ENCODE measurements around the gene CCDC73. TPM values are rescaled to one million over a fixed set of nuclear protein-coding genes. Genes with fewer than 3 reads are reported as not detected.
"Not testable (repeated sequence)": the region's sequence is repeated elsewhere in the genome, so short reads cannot be mapped to it uniquely, and the experiment has no call there.

The CCDC73 gene
- not detected for total RNA-seq
- long read RNA-seq, donor 1, partial matches to known transcripts, result 0 of 4 reads
- long read RNA-seq, donor 1, other reads (novel, unspliced or antisense), result 4 of 4 reads
- long read RNA-seq, donor 2, result 0 reads

GRCh38 chr11:32794439-32794838, at the start of gene CCDC73:
Gene CCDC73 (minus strand): TSS chr11:32794662. CDS start chr11:32760243, 34,419 bp downstream.
- no peak for DNase-seq (ENCODE audit: low spot score)
- intact Hi-C loops (cut with DNase I), result loop anchor here in 1 of 2 donors (5.0 kb wide), 1 partner anchor 467 kb away; no protein-coding TSS in a partner anchor

GRCh38 chr11:32843544-32843943, 49.1 kb upstream of the CCDC73 start:
- intact Hi-C loops (cut with DNase I), result no loop called here
- no peak for DNase-seq (ENCODE audit: low spot score)

- no peak for DNase-seq (ENCODE audit: low spot score)
- intact Hi-C loops (cut with DNase I), result no loop called here
Measured at GRCh38 chr11:32840587-32840986, 46.1 kb upstream of the CCDC73 start.

- intact Hi-C loops (cut with DNase I), result no loop called here
- DNase-seq (ENCODE audit: low spot score), result no peak
Measured at GRCh38 chr11:32839308-32839707, 44.8 kb upstream of the CCDC73 start.

GRCh38 chr11:32838505-32839274, 44.2 kb upstream of the CCDC73 start:
- DNase-seq (ENCODE audit: low spot score), result no peak
- intact Hi-C loops (cut with DNase I), result no loop called here

GRCh38 chr11:32836946-32837345, 42.5 kb upstream of the CCDC73 start:
- intact Hi-C loops (cut with DNase I), result no loop called here

GRCh38 chr11:32833921-32834320, 39.5 kb upstream of the CCDC73 start:
- DNase-seq (ENCODE audit: low spot score), result no peak
- intact Hi-C loops (cut with DNase I), result no loop called here

More at GRCh38 chr11:32836946-32837345, 42.5 kb upstream of the CCDC73 start:
- no peak for DNase-seq (ENCODE audit: low spot score)

GRCh38 chr11:32831221-32831620, 36.8 kb upstream of the CCDC73 start:
- DNase-seq (ENCODE audit: low spot score), result no peak
- intact Hi-C loops (cut with DNase I), result no loop called here

- no peak for DNase-seq (ENCODE audit: low spot score)
Measured at GRCh38 chr11:32830796-32831195, 36.3 kb upstream of the CCDC73 start.

GRCh38 chr11:32830413-32830738, 35.9 kb upstream of the CCDC73 start:
- intact Hi-C loops (cut with DNase I), result no loop called here
- DNase-seq (ENCODE audit: low spot score), result no peak

More at GRCh38 chr11:32830796-32831195, 36.3 kb upstream of the CCDC73 start:
- intact Hi-C loops (cut with DNase I), result no loop called here

- DNase-seq (ENCODE audit: low spot score), result peak; percentile 87
Measured at GRCh38 chr11:32829680-32830412, 35.4 kb upstream of the CCDC73 start, which contains the start of gene PRRG4. Gene PRRG4 (plus strand): TSS chr11:32829927. CDS start chr11:32830530, 603 bp downstream.

GRCh38 chr11:32829157-32829679, 34.8 kb upstream of the CCDC73 start:
- DNase-seq (ENCODE audit: low spot score), result no peak
- intact Hi-C loops (cut with DNase I), result no loop called here

More at GRCh38 chr11:32829680-32830412, 35.4 kb upstream of the CCDC73 start, which contains the start of gene PRRG4:
- intact Hi-C loops (cut with DNase I), result no loop called here

GRCh38 chr11:32827276-32827675, 32.8 kb upstream of the CCDC73 start:
- no peak for DNase-seq (ENCODE audit: low spot score)
- intact Hi-C loops (cut with DNase I), result no loop called here

- intact Hi-C loops (cut with DNase I), result no loop called here
Measured at GRCh38 chr11:32826113-32826512, 31.7 kb upstream of the CCDC73 start.

GRCh38 chr11:32823617-32824016, 29.2 kb upstream of the CCDC73 start:
- intact Hi-C loops (cut with DNase I); DNase-seq (ENCODE audit: low spot score): not testable (repeated sequence)

More at GRCh38 chr11:32826113-32826512, 31.7 kb upstream of the CCDC73 start:
- no peak for DNase-seq (ENCODE audit: low spot score)

- DNase-seq (ENCODE audit: low spot score), result no peak
- intact Hi-C loops (cut with DNase I), result no loop called here
Measured at GRCh38 chr11:32821917-32822560, 27.6 kb upstream of the CCDC73 start.

- intact Hi-C loops (cut with DNase I), result no loop called here
- DNase-seq (ENCODE audit: low spot score), result no peak
Measured at GRCh38 chr11:32821517-32821916, 27.1 kb upstream of the CCDC73 start.

GRCh38 chr11:32820497-32820896, 26.0 kb upstream of the CCDC73 start:
- intact Hi-C loops (cut with DNase I), result no loop called here
- no peak for DNase-seq (ENCODE audit: low spot score)

- intact Hi-C loops (cut with DNase I), result no loop called here
- DNase-seq (ENCODE audit: low spot score), result no peak
Measured at GRCh38 chr11:32819187-32819586, 24.7 kb upstream of the CCDC73 start.

GRCh38 chr11:32817852-32818183, 23.4 kb upstream of the CCDC73 start:
- intact Hi-C loops (cut with DNase I), result no loop called here
- no peak for DNase-seq (ENCODE audit: low spot score)

Measured in posterior vena cava (tissue), 2 donors.